Hepatocyte (in vitro differentiated cells): ENCODE results near the gene GLRX.

ENCODE experiments used
- EZH2phosphoT487 ChIP-seq: fragments of 200-600 bp; sonication (generic); IDR thresholded peaks from one replicate; pipeline ENCODE4 v1.6.1; 2018; ENCODE audit warnings: antibody characterized with exemption, mild to moderate bottlenecking, low read depth, moderate library complexity; ENCODE audit not compliant: unreplicated experiment, severe bottlenecking
- TF ChIP-seq, protein P1 (sequence below): fragments of 200-600 bp; sonication (generic); IDR thresholded peaks from 2 replicates; pipeline ENCODE4 v1.5.1; 2016; ENCODE audit warnings: antibody characterized with exemption, mild to moderate bottlenecking; ENCODE audit not compliant: poor library complexity

DNA sequence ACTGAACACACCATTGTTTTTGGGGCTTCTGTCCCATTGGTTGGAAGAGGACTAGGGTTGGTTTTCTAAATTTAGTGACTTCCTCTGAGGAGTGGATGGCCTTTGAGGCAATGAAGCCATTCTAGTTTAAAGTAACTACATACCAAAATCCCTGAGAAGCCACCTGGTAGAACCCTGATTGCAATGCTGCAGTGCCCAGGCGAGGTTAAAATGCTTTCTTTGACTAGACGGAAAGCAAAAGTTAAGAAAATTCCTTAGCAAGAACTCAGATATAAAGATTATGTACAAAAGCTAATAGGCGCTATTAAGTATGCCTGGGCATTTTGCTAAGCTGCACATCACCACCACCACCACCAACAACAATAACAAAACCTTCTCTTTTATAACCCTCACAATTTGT, 20.6 kb downstream of the GLRX start:
- TF ChIP-seq EZH2phosphoT487, result no peak
- TF ChIP-seq, protein P1, sequence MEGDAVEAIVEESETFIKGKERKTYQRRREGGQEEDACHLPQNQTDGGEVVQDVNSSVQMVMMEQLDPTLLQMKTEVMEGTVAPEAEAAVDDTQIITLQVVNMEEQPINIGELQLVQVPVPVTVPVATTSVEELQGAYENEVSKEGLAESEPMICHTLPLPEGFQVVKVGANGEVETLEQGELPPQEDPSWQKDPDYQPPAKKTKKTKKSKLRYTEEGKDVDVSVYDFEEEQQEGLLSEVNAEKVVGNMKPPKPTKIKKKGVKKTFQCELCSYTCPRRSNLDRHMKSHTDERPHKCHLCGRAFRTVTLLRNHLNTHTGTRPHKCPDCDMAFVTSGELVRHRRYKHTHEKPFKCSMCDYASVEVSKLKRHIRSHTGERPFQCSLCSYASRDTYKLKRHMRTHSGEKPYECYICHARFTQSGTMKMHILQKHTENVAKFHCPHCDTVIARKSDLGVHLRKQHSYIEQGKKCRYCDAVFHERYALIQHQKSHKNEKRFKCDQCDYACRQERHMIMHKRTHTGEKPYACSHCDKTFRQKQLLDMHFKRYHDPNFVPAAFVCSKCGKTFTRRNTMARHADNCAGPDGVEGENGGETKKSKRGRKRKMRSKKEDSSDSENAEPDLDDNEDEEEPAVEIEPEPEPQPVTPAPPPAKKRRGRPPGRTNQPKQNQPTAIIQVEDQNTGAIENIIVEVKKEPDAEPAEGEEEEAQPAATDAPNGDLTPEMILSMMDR, result no peak
